DMS 273 (cell line): ENCODE results near the gene TRIM41.
"Not testable (repeated sequence)": the region's sequence is repeated elsewhere in the genome, so short reads cannot be mapped to it uniquely, and the experiment has no call there.

ENCODE experiments used
- DNase-seq: peaks from one replicate; lab custom pipeline; 2025; ENCODE audit not compliant: unreplicated experiment; lab: John Stamatoyannopoulos, UW

TRIM41 gene

DNA sequence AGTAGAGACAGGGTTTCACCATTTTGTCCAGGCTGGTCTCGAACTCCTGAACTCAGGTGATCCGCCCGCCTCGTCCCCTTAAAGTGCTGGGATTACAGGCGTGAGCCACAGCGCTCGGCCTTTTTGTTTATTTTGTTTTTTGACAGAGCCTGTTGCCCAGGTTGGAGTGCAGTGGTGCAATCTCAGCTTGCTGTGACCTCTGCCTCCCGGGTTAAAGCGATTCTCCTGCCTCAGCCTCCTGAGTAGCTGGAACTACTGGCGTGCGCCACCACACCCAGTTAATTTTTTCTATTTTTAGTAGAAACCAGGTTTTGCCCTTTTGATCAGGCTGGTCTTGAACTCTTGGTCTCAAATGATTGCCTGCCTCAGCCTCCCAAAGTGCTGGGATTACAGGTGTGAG, 12.9 kb upstream of the TRIM41 start:
- DNase-seq = not testable (repeated sequence)

GRCh38 chr5:181210698-181211097, 12.4 kb upstream of the TRIM41 start:
- DNase-seq = not testable (repeated sequence)

DNA sequence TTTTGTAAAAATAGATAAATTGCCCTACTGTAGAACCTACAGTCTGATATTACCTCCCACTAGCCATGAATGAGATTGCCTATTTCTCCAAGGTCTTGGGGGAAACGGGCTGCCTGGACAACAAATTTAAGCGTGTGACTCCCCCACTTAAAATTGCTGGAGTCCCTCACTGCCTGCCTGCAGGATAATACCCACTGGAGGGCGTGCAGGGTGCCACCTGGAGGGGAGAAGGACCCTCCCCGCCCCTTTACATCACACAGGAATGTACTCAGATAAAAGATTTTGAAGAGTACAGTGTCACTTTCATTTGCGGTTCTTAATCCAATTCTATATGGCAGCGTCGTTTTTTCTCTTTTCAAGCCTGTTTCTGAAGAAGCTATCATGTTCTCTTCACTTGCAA, 11.9 kb upstream of the TRIM41 start:
- no peak for DNase-seq

DNA sequence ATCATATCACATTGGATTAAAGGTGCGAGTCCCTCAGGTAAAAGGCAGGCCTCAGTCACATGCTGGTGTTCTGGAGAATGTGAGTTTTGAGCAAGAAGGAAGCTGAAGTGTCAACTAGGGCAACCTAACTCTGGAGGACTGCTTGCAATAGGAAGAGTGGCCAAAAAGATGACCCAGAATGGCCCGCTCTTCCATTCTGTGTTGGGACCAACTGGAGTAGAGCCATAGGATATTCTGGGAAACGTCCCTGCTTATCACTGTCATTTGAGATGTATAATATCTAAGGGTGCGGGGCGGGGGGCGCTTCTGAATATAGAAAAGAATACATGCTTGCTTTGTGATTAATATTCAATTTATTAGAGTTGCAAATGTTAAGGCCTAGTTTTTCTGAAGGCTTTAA, 11.0 kb upstream of the TRIM41 start:
- no peak for DNase-seq

DNA sequence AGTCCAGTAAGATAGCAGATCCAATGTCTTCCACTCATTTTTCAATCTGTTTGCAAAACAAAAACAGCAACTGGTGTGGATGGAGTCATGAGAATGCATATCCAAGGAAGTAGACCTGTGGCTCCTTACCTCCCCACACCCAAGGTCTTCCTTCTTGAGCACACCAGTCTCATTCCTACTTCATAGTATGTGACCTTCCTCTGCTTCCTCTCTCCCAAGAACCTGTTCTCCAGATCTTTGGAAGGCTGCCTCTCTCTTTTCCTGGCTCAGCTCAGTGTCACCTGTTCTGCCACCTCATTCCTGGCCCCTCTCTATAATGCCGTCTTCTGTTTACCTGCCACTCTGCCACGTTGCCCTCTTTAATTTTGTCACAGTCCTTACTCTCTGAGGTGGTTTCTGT, 10.1 kb upstream of the TRIM41 start:
- no peak for DNase-seq

DNA sequence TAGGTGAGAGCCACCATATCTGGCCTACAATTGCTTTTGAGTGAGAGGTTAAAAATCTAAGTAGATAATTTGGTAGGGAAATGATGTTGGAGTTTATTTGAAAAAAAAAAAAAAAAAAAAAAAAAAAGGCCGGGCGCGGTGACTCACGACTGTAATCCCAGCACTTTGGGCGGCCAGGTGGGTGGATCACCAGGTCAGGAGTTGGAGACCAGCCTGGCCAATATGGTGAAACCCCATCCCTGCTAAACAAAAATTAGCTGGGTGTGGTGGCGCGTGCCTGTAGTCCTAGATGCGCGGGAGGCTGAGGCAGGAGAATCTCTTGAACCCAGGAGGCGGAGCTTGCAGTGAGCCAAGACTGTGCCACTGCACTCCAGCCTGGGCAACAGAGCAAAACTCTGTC, 8.8 kb upstream of the TRIM41 start:
- DNase-seq = not testable (repeated sequence)

DNA sequence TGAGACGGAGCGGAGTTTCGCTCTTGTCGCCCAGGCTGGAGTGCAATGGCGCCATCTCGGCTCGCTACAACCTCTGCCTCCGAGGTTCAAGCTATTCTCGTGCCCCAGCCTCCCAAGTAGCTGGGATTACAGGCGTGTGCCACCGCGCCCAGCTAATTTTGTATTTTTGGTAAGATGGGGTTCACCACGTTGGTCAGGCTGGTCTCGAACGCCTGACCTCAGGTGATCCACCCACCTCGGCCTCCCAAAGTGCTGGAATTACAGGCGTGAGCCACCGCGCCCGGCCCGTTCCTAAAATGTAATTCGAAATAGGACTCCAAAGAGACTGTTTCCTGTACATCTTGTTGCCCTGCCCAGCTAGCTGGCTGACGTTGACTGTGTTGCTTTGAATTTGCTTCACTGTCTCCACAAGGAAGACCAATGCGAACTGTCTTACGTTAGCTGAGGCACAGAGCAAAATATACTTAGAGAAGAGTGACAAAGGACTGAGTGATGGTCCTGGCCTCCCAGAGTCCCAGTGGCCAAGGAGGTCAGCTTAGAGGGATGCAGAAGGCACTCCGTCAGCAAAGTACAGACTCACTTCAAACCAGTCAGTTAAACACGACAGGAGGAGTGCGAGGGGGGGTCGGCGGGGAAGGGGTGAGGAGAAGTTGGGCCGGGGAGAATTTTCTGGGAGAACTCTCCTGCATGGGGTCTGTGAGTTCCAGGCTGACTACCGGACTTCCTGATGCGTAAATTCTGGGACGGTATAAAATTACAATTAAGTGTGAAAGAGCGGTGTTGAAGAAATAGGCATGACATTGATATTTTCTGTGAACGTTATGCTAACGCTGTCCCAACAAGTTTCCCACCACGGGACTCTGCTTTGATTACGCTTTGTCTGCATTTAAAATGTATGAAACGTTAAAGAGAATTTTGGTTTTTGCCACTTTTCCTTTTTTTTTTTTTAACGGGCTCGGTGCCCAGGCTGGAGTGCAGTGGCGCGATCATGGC, 6.8 kb upstream of the TRIM41 start:
- DNase-seq = no peak

DNA sequence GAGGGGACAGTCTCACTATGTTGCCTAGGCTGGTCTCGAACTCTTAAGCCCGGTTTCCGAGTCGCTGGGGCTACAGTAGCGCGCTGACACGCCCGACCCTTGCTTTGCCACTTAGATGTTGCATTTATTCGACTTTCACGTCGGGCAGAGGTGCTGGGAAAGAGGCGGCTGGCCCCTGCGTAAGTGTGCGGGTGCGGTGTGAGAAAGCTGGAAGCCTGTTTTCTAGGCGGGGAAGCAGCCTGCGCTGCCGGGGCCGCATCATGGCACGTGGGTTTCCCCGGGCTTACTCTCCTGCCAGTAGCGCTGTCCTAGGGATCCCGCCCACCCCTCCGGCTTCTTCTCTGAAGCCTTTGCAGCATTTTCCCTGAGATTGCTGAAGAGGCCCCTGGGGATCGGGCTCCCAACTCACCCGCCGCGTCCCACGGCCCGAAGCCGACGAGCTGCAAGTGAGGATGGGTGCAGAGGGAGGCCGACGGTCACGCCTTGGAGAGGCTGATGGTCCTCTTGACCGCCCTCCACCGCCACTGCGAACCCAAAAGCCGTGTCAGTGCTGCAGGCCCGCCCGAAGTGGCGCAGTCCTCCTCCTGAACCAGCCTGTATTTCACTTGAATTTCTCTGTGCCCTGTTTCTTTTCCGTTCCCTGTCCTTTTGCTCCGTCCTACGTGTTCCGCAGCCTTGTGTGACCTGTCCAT, 5.8 kb upstream of the TRIM41 start:
- no peak for DNase-seq

DNA sequence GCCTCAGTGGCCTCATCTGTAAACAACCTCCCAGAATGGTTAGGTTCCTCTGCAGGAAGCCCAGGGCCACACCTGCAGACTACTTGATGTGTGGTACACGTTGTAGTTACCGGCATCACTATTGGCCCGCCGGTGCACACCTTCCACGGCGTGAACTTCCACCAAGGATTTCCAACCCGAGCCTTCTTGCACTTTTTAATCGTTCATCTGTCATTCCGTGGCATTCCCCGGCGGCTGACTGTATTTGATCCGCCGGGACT, 5.3 kb upstream of the TRIM41 start:
- DNase-seq = no peak

GRCh38 chr5:181218795-181219124, 4.3 kb upstream of the TRIM41 start:
- DNase-seq = no peak

DNA sequence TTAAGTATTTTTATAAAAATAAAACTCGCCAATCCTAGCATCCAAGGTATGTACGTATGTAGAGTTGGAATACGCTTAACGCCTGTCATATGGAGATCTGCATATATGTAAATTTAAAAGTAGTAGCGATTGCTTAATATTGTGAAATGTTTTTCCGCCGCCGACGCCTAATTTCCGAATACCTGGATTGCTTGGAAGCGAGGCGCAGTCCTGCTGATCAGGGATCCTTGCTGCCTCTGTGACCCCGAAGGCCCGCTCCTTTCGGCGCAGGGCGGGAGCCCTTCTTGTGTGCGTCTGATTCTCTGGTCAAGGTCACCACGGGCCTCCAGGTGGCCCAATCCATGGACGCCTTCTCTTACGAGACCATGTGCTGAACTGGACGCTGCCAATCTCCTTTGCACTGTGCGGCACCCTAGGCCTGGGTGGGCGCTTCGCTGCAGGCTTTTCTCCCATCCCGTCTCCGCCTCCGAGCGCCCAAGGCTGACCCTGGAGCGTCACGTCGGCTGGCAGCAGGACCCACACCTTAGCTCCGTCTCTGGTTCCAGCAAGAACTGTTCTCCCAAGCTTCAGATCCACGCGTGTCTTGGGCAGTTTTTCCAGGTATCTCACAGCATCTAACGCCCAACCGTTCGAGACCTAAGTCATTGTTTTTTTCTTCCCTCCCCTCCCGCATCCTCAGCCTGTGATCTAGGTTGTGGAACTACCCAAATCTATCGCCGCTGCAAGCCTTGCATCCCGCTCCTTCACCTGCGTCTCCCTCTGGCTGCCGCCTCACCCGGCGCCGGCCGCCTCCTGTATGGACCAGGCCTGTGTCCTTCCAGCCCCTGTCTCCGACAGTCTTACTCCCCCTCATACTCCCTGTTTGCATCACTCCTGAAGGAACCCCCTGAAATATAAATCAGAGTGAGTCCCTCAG, 3.6 kb upstream of the TRIM41 start:
- no peak for DNase-seq

- no peak for DNase-seq
These were observed 2.9 kb upstream of the TRIM41 start for GRCh38 chr5:181220178-181220515.

GRCh38 chr5:181221105-181221791, 1.8 kb upstream of the TRIM41 start:
- no peak for DNase-seq

DNA sequence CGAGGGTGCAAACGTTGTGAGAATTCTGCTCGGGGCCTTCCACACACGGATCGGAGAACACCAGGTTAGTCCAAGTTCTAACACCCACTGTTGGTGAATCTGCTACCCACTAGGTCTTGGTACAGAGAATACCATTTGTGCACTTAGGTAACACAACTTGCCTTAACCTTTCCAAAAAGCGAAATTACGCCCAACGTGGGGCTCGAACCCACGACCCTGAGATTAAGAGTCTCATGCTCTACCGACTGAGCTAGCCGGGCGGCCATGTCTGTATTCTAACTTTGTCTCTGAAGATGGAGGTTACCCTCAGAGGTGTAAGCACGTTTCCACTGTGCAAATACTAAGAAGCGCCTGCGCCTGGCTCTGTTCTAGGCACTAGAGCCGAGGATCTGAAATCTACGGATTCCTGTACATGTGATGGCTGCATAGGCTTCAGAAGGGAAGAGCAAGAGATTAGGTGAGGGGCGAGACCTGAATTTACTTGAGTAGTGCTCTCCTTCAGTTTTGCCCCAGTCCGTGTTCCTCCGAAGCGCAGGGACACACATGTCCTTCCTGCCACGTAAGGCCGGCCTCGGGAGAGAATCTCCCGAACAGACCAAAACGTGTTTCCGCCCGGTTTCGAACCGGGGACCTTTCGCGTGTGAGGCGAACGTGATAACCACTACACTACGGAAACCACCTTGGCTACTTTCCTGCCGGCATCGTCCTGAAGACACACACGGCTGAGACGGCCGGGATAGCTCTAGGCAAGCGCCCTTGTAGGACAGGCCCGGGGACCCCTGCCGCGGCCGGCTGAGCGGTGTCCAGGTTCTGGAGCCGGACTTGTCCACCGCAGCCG, 1.1 kb upstream of the TRIM41 start:
- no peak for DNase-seq

DNA sequence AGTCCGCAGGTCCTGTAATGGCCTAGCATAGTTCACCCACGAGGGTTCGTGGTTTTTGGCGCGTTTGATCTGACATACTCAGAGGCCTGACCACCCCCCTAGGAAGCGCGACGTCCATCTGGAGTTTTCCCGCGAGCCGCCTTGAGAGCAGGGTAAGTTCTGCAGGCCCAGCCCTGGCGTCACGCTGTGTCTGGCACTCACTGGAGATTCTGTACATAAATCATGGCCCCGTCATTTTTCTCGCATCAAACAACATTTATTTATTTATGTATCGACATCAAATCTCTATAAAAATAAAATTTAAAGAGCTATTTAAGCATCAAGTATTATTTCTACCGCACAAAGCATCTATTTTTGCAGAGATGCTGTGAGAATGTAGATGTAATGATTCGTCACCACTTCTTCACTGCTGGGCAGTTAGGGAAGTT, 437 bp upstream of the TRIM41 start:
- no peak for DNase-seq

DNA sequence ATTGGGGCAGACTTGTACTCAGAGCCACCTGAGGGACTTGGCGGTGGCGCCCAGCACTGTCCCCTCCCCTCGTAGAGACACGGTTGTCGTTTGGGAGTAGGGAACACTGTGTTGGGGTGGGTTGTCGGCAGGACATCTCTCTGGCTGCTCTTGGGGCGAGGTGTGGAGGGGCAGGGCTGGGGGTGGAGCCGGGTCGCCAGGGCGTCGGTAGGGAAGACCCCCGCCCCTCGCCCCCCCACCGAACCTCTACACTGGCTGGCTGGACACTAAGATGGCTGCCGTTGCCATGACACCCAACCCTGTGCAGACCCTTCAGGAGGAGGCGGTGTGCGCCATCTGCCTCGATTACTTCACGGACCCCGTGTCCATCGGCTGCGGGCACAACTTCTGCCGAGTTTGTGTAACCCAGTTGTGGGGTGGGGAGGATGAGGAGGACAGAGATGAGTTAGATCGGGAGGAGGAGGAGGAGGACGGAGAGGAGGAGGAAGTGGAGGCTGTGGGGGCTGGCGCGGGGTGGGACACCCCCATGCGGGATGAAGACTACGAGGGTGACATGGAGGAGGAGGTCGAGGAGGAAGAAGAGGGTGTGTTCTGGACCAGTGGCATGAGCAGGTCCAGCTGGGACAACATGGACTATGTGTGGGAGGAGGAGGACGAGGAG, 778 bp downstream of the TRIM41 start:
- no peak for DNase-seq

DNA sequence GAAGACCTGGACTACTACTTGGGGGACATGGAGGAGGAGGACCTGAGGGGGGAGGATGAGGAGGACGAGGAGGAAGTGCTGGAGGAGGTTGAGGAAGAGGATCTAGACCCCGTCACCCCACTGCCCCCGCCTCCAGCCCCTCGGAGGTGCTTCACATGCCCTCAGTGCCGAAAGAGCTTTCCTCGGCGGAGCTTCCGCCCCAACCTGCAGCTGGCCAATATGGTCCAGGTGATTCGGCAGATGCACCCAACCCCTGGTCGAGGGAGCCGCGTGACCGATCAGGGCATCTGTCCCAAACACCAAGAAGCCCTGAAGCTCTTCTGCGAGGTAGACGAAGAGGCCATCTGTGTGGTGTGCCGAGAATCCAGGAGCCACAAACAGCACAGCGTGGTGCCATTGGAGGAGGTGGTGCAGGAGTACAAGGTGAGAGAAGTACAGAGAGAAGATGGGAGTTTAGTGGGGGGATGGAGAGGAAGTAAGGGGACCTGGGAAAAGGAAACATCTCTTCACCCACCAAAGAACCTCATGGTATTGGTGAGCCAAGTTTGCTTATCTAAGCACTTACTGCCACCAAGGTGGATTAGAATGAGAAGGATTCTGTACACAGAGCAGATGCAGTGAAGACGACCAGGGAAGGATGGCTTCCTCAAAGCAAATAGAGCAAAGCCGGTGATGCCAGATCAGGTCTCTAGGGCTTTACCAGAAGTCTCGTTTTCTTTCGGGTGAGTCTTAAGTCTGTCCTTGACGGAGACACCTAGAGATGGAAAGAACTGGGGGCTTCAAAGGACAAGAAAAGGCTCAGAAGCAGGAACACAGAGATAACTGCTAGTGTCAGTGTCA, 1.5 kb downstream of the TRIM41 start:
- no peak for DNase-seq

- no peak for DNase-seq
These were observed 6.9 kb downstream of the TRIM41 start for GRCh38 chr5:181229996-181230395.

GRCh38 chr5:181230551-181230950, 7.5 kb downstream of the TRIM41 start:
- no peak for DNase-seq
